Peyer's patch (tissue), 4 donors: Measurements from ENCODE around the gene FAM53A.

Experiments used
- CTCF ChIP-seq, 6 experiments: fragments of 450-650 bp in 4 of 6; fragments of 200-600 bp in 2 of 6; sonication (generic) in 1 of 6; IDR thresholded peaks; one replicate each; pipeline ENCODE4 v1.5.1; 2017 to 2019; ENCODE audit warnings: antibody characterized with exemption in 6 of 6, mild to moderate bottlenecking in 3 of 6, moderate library complexity in 1 of 6
- POLR2A ChIP-seq, 2 donors: fragments of 450-650 bp; IDR thresholded peaks; one replicate each; pipeline ENCODE4 v1.5.1; 2017; ENCODE audit warnings: antibody characterized with exemption in 2 of 2, mild to moderate bottlenecking in 2 of 2, moderate library complexity in 2 of 2

DNA sequence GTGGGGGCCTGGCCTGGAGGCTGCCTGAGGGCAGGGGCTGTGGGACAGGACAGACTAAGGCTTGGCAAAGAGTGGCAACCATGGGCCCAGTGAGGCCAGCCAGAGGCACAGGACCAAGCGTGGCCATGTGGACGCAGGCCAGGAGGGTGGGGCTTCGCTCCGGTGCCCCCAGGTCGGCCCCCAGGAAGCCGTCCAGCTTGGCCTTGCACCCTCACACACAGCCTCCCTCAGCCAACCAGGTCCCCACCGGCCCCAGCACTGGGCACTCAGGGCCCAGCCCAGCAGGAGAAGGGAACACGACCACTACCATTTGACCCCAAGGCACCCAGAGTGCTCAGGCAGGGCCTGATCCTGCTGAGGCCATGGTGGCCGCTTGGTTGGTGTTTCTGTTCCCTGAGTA, 57.2 kb downstream of the FAM53A start:
- TF ChIP-seq CTCF (IDR thresholded peaks at IDR 0.05): no peak
- no peak for TF ChIP-seq POLR2A (IDR thresholded peaks at IDR 0.05)
